Loucy (cell line): ENCODE measurements around the gene RAB6B.

Experiments
- H2AFZ ChIP-seq: fragments of 200-600 bp; sonication (generic); 2 replicates; pipeline ENCODE4 v1.6.0; 2016; ENCODE audit warnings: antibody characterized with exemption, mild to moderate bottlenecking, low read length, moderate library complexity
- H3F3A ChIP-seq: fragments of 200-600 bp; 2 replicates; pipeline ENCODE4 v1.6.0; 2016; ENCODE audit warnings: antibody characterized with exemption, low read depth, mild to moderate bottlenecking
- H3K27me3 ChIP-seq: fragments of 200-600 bp; sonication (generic); 2 replicates; pipeline ENCODE4 v1.6.1; 2014; ENCODE audit warnings: low read length, mild to moderate bottlenecking; ENCODE audit not compliant: insufficient read depth, poor library complexity, severe bottlenecking
- H3K36me3 ChIP-seq: fragments of 200-600 bp; sonication (generic); 2 replicates; pipeline ENCODE4 v1.6.1; 2016; ENCODE audit warnings: low read length; ENCODE audit not compliant: insufficient read depth
- H3K4me1 ChIP-seq: fragments of 200-600 bp; sonication (generic); 2 replicates; pipeline ENCODE4 v1.5.1; 2014; ENCODE audit warnings: low read length, mild to moderate bottlenecking; ENCODE audit not compliant: insufficient read depth, poor library complexity, severe bottlenecking
- H3K4me2 ChIP-seq: fragments of 200-600 bp; sonication (generic); 2 replicates; pipeline ENCODE4 v1.6.0; 2014; ENCODE audit warnings: antibody characterized with exemption, low read length, low read depth, mild to moderate bottlenecking; ENCODE audit not compliant: poor library complexity, severe bottlenecking
- H3K4me3 ChIP-seq: fragments of 200-600 bp; sonication (generic); 2 replicates; pipeline ENCODE4 v1.5.1; 2014; ENCODE audit warnings: low read length, mild to moderate bottlenecking, mixed read lengths; ENCODE audit not compliant: poor library complexity, severe bottlenecking
- H3K79me2 ChIP-seq: fragments of 200-600 bp; sonication (generic); 2 replicates; pipeline ENCODE4 v1.6.1; 2014; ENCODE audit warnings: low read length; ENCODE audit not compliant: insufficient read depth
- H3K9ac ChIP-seq: fragments of 200-600 bp; sonication (generic); 2 replicates; pipeline ENCODE4 v1.6.0; 2014; ENCODE audit warnings: mild to moderate bottlenecking, low read depth, low read length, moderate library complexity; ENCODE audit not compliant: poor library complexity, severe bottlenecking
- H3K9me2 ChIP-seq: fragments of 200-600 bp; sonication (generic); replicated peaks from 2 replicates; pipeline ENCODE4 v1.6.1; 2016; ENCODE audit warnings: low read depth, low read length, mixed read lengths
- H3K9me3 ChIP-seq: fragments of 200-600 bp; sonication (generic); 2 replicates; pipeline ENCODE4 v1.6.1; 2014; ENCODE audit warnings: mild to moderate bottlenecking, antibody characterized with exemption, low read length, low read depth; ENCODE audit not compliant: insufficient read depth
- H4K20me1 ChIP-seq: fragments of 200-600 bp; sonication (generic); 2 replicates; pipeline ENCODE4 v1.6.0; 2014; ENCODE audit warnings: antibody characterized with exemption, low read length, mild to moderate bottlenecking; ENCODE audit not compliant: insufficient read depth, poor library complexity, severe bottlenecking
- EZH2phosphoT487 ChIP-seq: fragments of 200-600 bp; IDR thresholded peaks from 2 replicates; pipeline ENCODE4 v1.6.1; 2018; ENCODE audit warnings: antibody characterized with exemption, mild to moderate bottlenecking, moderate library complexity, borderline replicate concordance
- TF ChIP-seq, protein P1 (sequence below): fragments of 200-600 bp; sonication (generic); conservative IDR thresholded peaks from 2 replicates; pipeline ENCODE4 v1.5.1; 2014; ENCODE audit warnings: mild to moderate bottlenecking, antibody characterized with exemption, low read length

The RAB6B gene

DNA sequence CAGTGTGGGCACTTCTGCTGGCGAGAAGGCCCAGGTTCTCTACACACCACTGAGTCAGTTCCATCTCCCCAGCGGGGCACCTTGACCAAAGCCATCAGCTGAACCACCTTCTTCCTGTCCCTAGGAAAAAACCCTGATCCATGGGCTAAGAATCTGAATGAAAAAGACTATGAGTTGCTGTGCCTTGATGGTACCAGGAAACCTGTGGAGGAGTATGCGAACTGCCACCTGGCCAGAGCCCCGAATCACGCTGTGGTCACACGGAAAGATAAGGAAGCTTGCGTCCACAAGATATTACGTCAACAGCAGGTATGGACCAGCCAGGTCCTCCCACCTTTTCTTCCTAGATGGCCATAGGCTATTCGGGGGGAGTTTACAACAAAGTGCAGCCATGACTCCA, 120.4 kb downstream of the RAB6B start:
- H2AFZ ChIP-seq, result no peak overlapping the region
- no peaks in the 10 kb centered on the region for H3K36me3 ChIP-seq
- no peaks in the 10 kb centered on the region for H3F3A ChIP-seq
- no peaks in the 10 kb centered on the region for H3K27me3 ChIP-seq
- no peak overlapping the region for H3K9ac ChIP-seq
- no peaks in the 10 kb centered on the region for H4K20me1 ChIP-seq
- no peaks in the 10 kb centered on the region for H3K4me1 ChIP-seq
- no peak overlapping the region for H3K4me2 ChIP-seq
- no peaks in the 10 kb centered on the region for H3K9me3 ChIP-seq
- H3K9me2 ChIP-seq, result no peaks in the 10 kb centered on the region
- no peak overlapping the region for H3K4me3 ChIP-seq
- TF ChIP-seq, protein P1, sequence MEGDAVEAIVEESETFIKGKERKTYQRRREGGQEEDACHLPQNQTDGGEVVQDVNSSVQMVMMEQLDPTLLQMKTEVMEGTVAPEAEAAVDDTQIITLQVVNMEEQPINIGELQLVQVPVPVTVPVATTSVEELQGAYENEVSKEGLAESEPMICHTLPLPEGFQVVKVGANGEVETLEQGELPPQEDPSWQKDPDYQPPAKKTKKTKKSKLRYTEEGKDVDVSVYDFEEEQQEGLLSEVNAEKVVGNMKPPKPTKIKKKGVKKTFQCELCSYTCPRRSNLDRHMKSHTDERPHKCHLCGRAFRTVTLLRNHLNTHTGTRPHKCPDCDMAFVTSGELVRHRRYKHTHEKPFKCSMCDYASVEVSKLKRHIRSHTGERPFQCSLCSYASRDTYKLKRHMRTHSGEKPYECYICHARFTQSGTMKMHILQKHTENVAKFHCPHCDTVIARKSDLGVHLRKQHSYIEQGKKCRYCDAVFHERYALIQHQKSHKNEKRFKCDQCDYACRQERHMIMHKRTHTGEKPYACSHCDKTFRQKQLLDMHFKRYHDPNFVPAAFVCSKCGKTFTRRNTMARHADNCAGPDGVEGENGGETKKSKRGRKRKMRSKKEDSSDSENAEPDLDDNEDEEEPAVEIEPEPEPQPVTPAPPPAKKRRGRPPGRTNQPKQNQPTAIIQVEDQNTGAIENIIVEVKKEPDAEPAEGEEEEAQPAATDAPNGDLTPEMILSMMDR, result no peak
- TF ChIP-seq EZH2phosphoT487, result no peak
- H3K79me2 ChIP-seq, result no peaks in the 10 kb centered on the region
